GM12878 (cell line): ENCODE data around the gene PCTP. TPM values are rescaled to one million over a fixed set of nuclear protein-coding genes. Genes with fewer than 3 reads are reported as not detected.

ENCODE experiments used
- ATAC-seq: fragments of 200-7000 bp; cut with Tn5 transposase; 3 replicates; pipeline ENCODE4 v1.9.1; 2020; ENCODE audit warnings: mild to moderate bottlenecking, moderate library complexity
- BruUV-seq: library from RNA; stranded (reverse); fragments of 400-500 nt; replicated peaks from 2 replicates; lab custom pipeline; 2021; lab: Mats Ljungman, UMichigan
- CTCF ChIA-PET: fragments of 300-600 bp; sonication (Branson Sonifier 250); formaldehyde crosslinking; extraction: SDS; loops from one replicate; lab custom pipeline; 2021; ENCODE audit warnings: inconsistent platforms; lab: Yijun Ruan, JAX
- POLR2A ChIA-PET: fragments of 350-600 bp; formaldehyde crosslinking; extraction: SDS; loops from one replicate; lab custom pipeline; 2021; ENCODE audit warnings: inconsistent platforms; lab: Charles Lee
- RAD21 ChIA-PET: fragments of 300-600 bp; sonication (Branson Sonifier 250); formaldehyde crosslinking; loops from one replicate; lab custom pipeline; 2023; ENCODE audit warnings: antibody characterized with exemption; ENCODE audit not compliant: unreplicated experiment; lab: Charles Lee
- SMC1A ChIA-PET: fragments of 300-600 bp; sonication (Branson Sonifier 250); formaldehyde crosslinking; loops from one replicate; lab custom pipeline; 2023; ENCODE audit not compliant: unreplicated experiment, uncharacterized antibody; lab: Charles Lee
- DNase-seq: peaks from one replicate; pipeline ENCODE4 v3.0.0-alpha.2; 2011; ENCODE audit warnings: low read depth, low spot score
- FAIRE-seq: peaks from 3 replicates; lab custom pipeline; 2011; peaks lifted over from hg19 to GRCh38; lab: Jason Lieb, UNC
- H2AFZ ChIP-seq: 2 replicates; pipeline ENCODE4 v1.6.0; 2011; ENCODE audit warnings: low read depth, low read length, control low read depth; ENCODE audit not compliant: control insufficient read depth
- H3K27ac ChIP-seq: 2 replicates; pipeline ENCODE4 v1.5.1; 2011; ENCODE audit warnings: control low read depth; ENCODE audit not compliant: control insufficient read depth, insufficient read depth
- H3K27me3 ChIP-seq, 2 experiments: replicated peaks in 1 of 2; 2 replicates each; pipeline versions ENCODE4 v1.6.0 to v1.6.1; 2011; ENCODE audit warnings: low read length in 1 of 2; ENCODE audit not compliant: control insufficient read depth in 2 of 2, insufficient read depth in 2 of 2
- H3K36me3 ChIP-seq, 2 experiments: 2 replicates each; pipeline ENCODE4 v1.5.1; 2011; ENCODE audit warnings: low read length in 1 of 2; ENCODE audit not compliant: control insufficient read depth in 2 of 2, insufficient read depth in 2 of 2
- H3K4me1 ChIP-seq: 2 replicates; pipeline ENCODE4 v1.6.1; 2011; ENCODE audit warnings: mild to moderate bottlenecking, low read length, moderate library complexity, mixed read lengths; ENCODE audit not compliant: control insufficient read depth, insufficient read depth
- H3K4me2 ChIP-seq: 2 replicates; pipeline ENCODE4 v1.6.0; 2011; ENCODE audit warnings: control low read depth; ENCODE audit not compliant: control insufficient read depth, insufficient read depth
- H3K4me3 ChIP-seq: fragments of 200-600 bp; sonication (generic); 2 replicates; pipeline ENCODE4 v1.5.1; 2016
- H3K79me2 ChIP-seq: 2 replicates; pipeline ENCODE4 v1.6.0; 2011; ENCODE audit warnings: low read length; ENCODE audit not compliant: control insufficient read depth, insufficient read depth
- H3K9ac ChIP-seq: 2 replicates; pipeline ENCODE4 v1.8.0; 2011; ENCODE audit warnings: low read length, control low read depth, mixed read lengths; ENCODE audit not compliant: control insufficient read depth, insufficient read depth
- H3K9me3 ChIP-seq: replicated peaks from 3 replicates; pipeline ENCODE4 v1.5.1; 2011; ENCODE audit warnings: mild to moderate bottlenecking, low read length; ENCODE audit not compliant: control insufficient read depth, insufficient read depth
- H4K20me1 ChIP-seq: 2 replicates; pipeline ENCODE4 v1.6.0; 2011; ENCODE audit not compliant: control insufficient read depth, insufficient read depth
- ATF2 ChIP-seq: IDR thresholded peaks from 2 replicates; pipeline ENCODE4 v1.6.1; 2012; ENCODE audit warnings: low read length, inconsistent platforms
- ATF7 ChIP-seq: fragments of 450-650 bp; IDR thresholded peaks from 2 replicates; pipeline ENCODE4 v1.6.1; 2016; ENCODE audit warnings: low read depth, mild to moderate bottlenecking
- BACH1 ChIP-seq: fragments of 450-650 bp; IDR thresholded peaks from 2 replicates; pipeline ENCODE4 v1.6.1; 2017; ENCODE audit warnings: mild to moderate bottlenecking, borderline replicate concordance
- BCL11A ChIP-seq: IDR thresholded peaks from 2 replicates; pipeline ENCODE4 v1.6.1; 2011; ENCODE audit warnings: low read depth, low read length
- CEBPZ ChIP-seq: fragments of 150-350 bp; IDR thresholded peaks from 2 replicates; pipeline ENCODE4 v1.6.1; 2016; ENCODE audit warnings: low read depth, low read length
- ELK1 ChIP-seq: IDR thresholded peaks from 2 replicates; pipeline ENCODE4 v1.6.1; 2012; ENCODE audit warnings: low read depth, low read length, improper control_type of control experiment
- MEF2B ChIP-seq: fragments of 450-650 bp; IDR thresholded peaks from 2 replicates; pipeline ENCODE4 v1.6.1; 2018; ENCODE audit warnings: mild to moderate bottlenecking, moderate library complexity; ENCODE audit not compliant: partially characterized antibody, poor library complexity, severe bottlenecking
- MLLT1 ChIP-seq: fragments of 450-650 bp; IDR thresholded peaks from 2 replicates; pipeline ENCODE4 v1.6.1; 2016; ENCODE audit warnings: mild to moderate bottlenecking
- MYB ChIP-seq: fragments of 150-350 bp; IDR thresholded peaks from 2 replicates; pipeline ENCODE4 v1.6.1; 2014; ENCODE audit warnings: mild to moderate bottlenecking, low read depth, low read length, borderline replicate concordance
- NR2C2 ChIP-seq: IDR thresholded peaks from 2 replicates; pipeline ENCODE4 v1.6.1; 2011; ENCODE audit warnings: borderline replicate concordance, low read depth; ENCODE audit not compliant: control insufficient read depth, insufficient read length
- NR2F1 ChIP-seq: fragments of 450-650 bp; conservative IDR thresholded peaks from 2 replicates; pipeline ENCODE4 v1.6.1; 2017; ENCODE audit warnings: mild to moderate bottlenecking
- RBBP5 ChIP-seq: fragments of 200-600 bp; sonication (generic); conservative IDR thresholded peaks from 2 replicates; pipeline ENCODE4 v1.6.1; 2016
- SMAD1 ChIP-seq: fragments of 450-650 bp; IDR thresholded peaks from 2 replicates; pipeline ENCODE4 v1.6.1; 2018; ENCODE audit warnings: mild to moderate bottlenecking, low read depth; ENCODE audit not compliant: partially characterized antibody
- SMARCA5 ChIP-seq: fragments of 450-650 bp; IDR thresholded peaks from 2 replicates; pipeline ENCODE4 v1.6.1; 2017; ENCODE audit warnings: mild to moderate bottlenecking
- SP1 ChIP-seq: IDR thresholded peaks from one replicate; pipeline ENCODE4 v1.6.1; 2011; ENCODE audit warnings: low read depth, low read length
- STAT3 ChIP-seq: IDR thresholded peaks from 2 replicates; pipeline ENCODE4 v1.6.1; 2011; ENCODE audit warnings: low read depth, low read length, improper control_type of control experiment
- USF2 ChIP-seq: IDR thresholded peaks from 2 replicates; pipeline ENCODE4 v1.6.1; 2011; ENCODE audit warnings: low read depth, low read length, improper control_type of control experiment, borderline replicate concordance
- YY1 ChIP-seq: IDR thresholded peaks from 2 replicates; pipeline ENCODE4 v1.6.1; 2011; ENCODE audit warnings: low read depth, mild to moderate bottlenecking, low read length
- ZNF24 ChIP-seq: fragments of 450-650 bp; IDR thresholded peaks from 2 replicates; pipeline ENCODE4 v1.6.1; 2017; ENCODE audit warnings: antibody characterized with exemption, mild to moderate bottlenecking
- WGBS: methylation state at CpG from one replicate; pipeline ENCODE4 v1.1.6; 2016; ENCODE audit warnings: low lambda C conversion rate; ENCODE audit not compliant: insufficient replicate concordance, insufficient coverage; ENCODE audit errors: missing lambda C conversion rate; 5-methylcytosine and 5-hydroxymethylcytosine counted together
- in situ Hi-C: fragments of 300-500 bp; cut with MboI; formaldehyde crosslinking; loops from 9 replicates; pipeline ENCODE4 v1.14.3; 2018; ENCODE audit warnings: mixed read lengths
- intact Hi-C: fragments of 100-400 bp; cut with micrococcal nuclease; formaldehyde crosslinking; loops from one replicate; pipeline ENCODE4 v1.14.2; 2022; ENCODE audit not compliant: unreplicated experiment
- polyA plus RNA-seq, 11 experiments: library from polyadenylated mRNA; depleted of rRNA in 4 of 11; unstranded in 6 of 11; stranded (reverse) in 5 of 11; fragments of >200 nt; fragmentation: Nextera tagmentation in 4 of 11; fragmentation: Illumina TruSeq in 1 of 11; extraction: Ambion mirVana in 4 of 11; extraction: Trizol in 1 of 11; gene quantifications; 1 replicate in 1 of 11; 2 replicates in 10 of 11; pipeline versions ENCODE4 v1.2.1 to v1.2.3, GENCODE V29; 2011 to 2016; ENCODE audit warnings: inconsistent platforms in 2 of 11, missing spikeins in 2 of 11, low read depth in 1 of 11
- total RNA-seq, 4 experiments: library from RNA; depleted of rRNA in 3 of 4; stranded (reverse); fragments of >200 nt in 3 of 4; fragmentation: Illumina TruSeq in 1 of 4; extraction: Trizol in 1 of 4; gene quantifications; 2 replicates each; pipeline versions ENCODE4 v1.2.1 to v1.2.3, GENCODE V29; 2013 to 2021

Gene PCTP
- total and polyA plus RNA-seq, 10 of the 15 experiments (the other 5 are each of a cell fraction or from before 2014, with no cell fraction given), result 1.4 to 26.8 (median 3.7) TPM

- no peaks in the 10 kb centered on the region for H3K36me3 ChIP-seq
- in situ Hi-C loops (no loop called here), intact Hi-C loops (no loop called here)
- CTCF ChIA-PET, result no interaction called here
- ATAC-seq (no peak), DNase-seq (no peak), FAIRE-seq (no peak)
- H3K4me2 ChIP-seq, result no peak overlapping the region
- no peak overlapping the region for H3K4me3 ChIP-seq
- H4K20me1 ChIP-seq, result no peaks in the 10 kb centered on the region
- H3K4me1 ChIP-seq, result no peaks in the 10 kb centered on the region
- no peaks in the 10 kb centered on the region for H3K9me3 ChIP-seq
- TF ChIP-seq SMARCA5, result no peak
- TF ChIP-seq ATF7, result no peak
- no peak for TF ChIP-seq USF2
- TF ChIP-seq STAT3, result no peak
- TF ChIP-seq ATF2, result no peak
- no peak for TF ChIP-seq RBBP5
- TF ChIP-seq ZNF24, result no peak
- TF ChIP-seq NR2C2, result no peak
- TF ChIP-seq CEBPZ, result no peak
- no peak for TF ChIP-seq BACH1
- TF ChIP-seq ELK1, result no peak
- no peak for TF ChIP-seq NR2F1
- no peak for TF ChIP-seq MLLT1
- no peak for TF ChIP-seq YY1
- no peak for TF ChIP-seq MEF2B
- TF ChIP-seq SP1, result no peak
- TF ChIP-seq MYB, result no peak
- no peak for TF ChIP-seq SMAD1
- no peak for TF ChIP-seq BCL11A
- H3K9ac ChIP-seq, result no peak overlapping the region
- H3K27ac ChIP-seq, result no peak overlapping the region
- BruUV-seq, result no TSS peak
- H2AFZ ChIP-seq, result no peak overlapping the region
- H3K79me2 ChIP-seq, result no peaks in the 10 kb centered on the region
- RAD21 ChIA-PET, result no interaction called here
- POLR2A ChIA-PET, result no interaction called here
- 28% methylated on average over 2 of the region's 2 CpGs for WGBS
- no peaks in the 10 kb centered on the region for H3K27me3 ChIP-seq
- SMC1A ChIA-PET, result interaction anchor here (0.7 to 1.5 kb wide), 2 partner anchors 10 to 1252 kb away, joined by 3 read pairs; no protein-coding TSS in a partner anchor
These were observed 33.8 kb downstream of the PCTP start for GRCh38 chr17:55784666-55785065.
